Thoracic aorta (tissue), 2 donors: ENCODE data around the gene CORIN. TPM values are rescaled to one million over a fixed set of nuclear protein-coding genes. Genes with fewer than 3 reads are reported as not detected.

Experiments used
- ATAC-seq: fragments of 150-250 bp; one replicate; pipeline ENCODE4 v1.8.0; 2017; ENCODE audit warnings: low read depth; ENCODE audit not compliant: insufficient number of reproducible peaks, low FRiP score
- DNase-seq: peaks from one replicate; pipeline ENCODE4 v3.0.0-alpha.2; 2020; ENCODE audit warnings: low spot score
- H3K27ac ChIP-seq, 2 donors: fragments of 200-600 bp; sonication (generic); 1 replicate in 1 of 2; 2 replicates in 1 of 2; pipeline ENCODE4 v1.5.1; 2016; ENCODE audit warnings: mild to moderate bottlenecking in 2 of 2, moderate library complexity in 2 of 2
- H3K27me3 ChIP-seq: fragments of 200-600 bp; sonication (generic); replicated peaks from 2 replicates; pipeline ENCODE4 v1.6.0; 2016; ENCODE audit warnings: mild to moderate bottlenecking; ENCODE audit not compliant: insufficient read depth
- H3K36me3 ChIP-seq: fragments of 200-600 bp; sonication (generic); one replicate; pipeline ENCODE4 v1.5.1; 2016
- H3K4me1 ChIP-seq, 2 donors: fragments of 200-600 bp; sonication (generic); 1 replicate in 1 of 2; 2 replicates in 1 of 2; pipeline versions ENCODE4 v1.5.1 to v1.6.0; 2016; ENCODE audit warnings: low read depth in 2 of 2, mild to moderate bottlenecking in 1 of 2; ENCODE audit not compliant: control insufficient read depth in 1 of 2
- H3K4me3 ChIP-seq: fragments of 200-600 bp; sonication (generic); 2 replicates; pipeline ENCODE4 v1.5.1; 2016; ENCODE audit warnings: mild to moderate bottlenecking
- H3K9me3 ChIP-seq: fragments of 200-600 bp; sonication (generic); 2 replicates; pipeline ENCODE4 v1.5.1; 2016
- CTCF ChIP-seq: fragments of 200-600 bp; sonication (generic); IDR thresholded peaks from one replicate; pipeline ENCODE4 v1.5.1; 2019; ENCODE audit warnings: antibody characterized with exemption
- total RNA-seq, 2 donors: library from RNA; depleted of rRNA; stranded (reverse); fragments of >200 nt; gene quantifications; one replicate each; pipeline versions ENCODE4 v1.1.0 to v1.2.3, GENCODE V29; 2016

The CORIN gene
- total RNA-seq, 2 donors from 2014 or later: 0.63 to 1.9 TPM

- ATAC-seq: no peak
- Histone ChIP-seq H3K4me3 (no peak overlapping the region), H3K27ac (no peak overlapping the region), H3K4me1 (no peaks in the 10 kb centered on the region), H3K9me3 (no peaks in the 10 kb centered on the region), H3K27me3 (no peaks in the 10 kb centered on the region), H3K36me3 (no peaks in the 10 kb centered on the region)
- DNase-seq: no peak
- no peak for TF ChIP-seq CTCF
These were observed 147.3 kb downstream of the CORIN start for GRCh38 chr4:47690611-47691010.

GRCh38 chr4:47686294-47686872 lies 151.5 kb downstream of the CORIN start:
- Histone ChIP-seq H3K4me1 (no peaks in the 10 kb centered on the region), H3K27ac (no peak overlapping the region), H3K4me3 (no peak overlapping the region), H3K27me3 (no peaks in the 10 kb centered on the region), H3K9me3 (no peaks in the 10 kb centered on the region), H3K36me3 (no peaks in the 10 kb centered on the region)
- no peak for ATAC-seq
- DNase-seq: no peak
- TF ChIP-seq CTCF: peak; percentile 30

- Histone ChIP-seq H3K27me3 (no peaks in the 10 kb centered on the region), H3K4me1 (no peaks in the 10 kb centered on the region), H3K4me3 (no peak overlapping the region), H3K27ac (no peak overlapping the region), H3K36me3 (no peaks in the 10 kb centered on the region), H3K9me3 (no peaks in the 10 kb centered on the region)
- DNase-seq (no peak), ATAC-seq (no peak)
- no peak for TF ChIP-seq CTCF
These were observed 162.1 kb downstream of the CORIN start for GRCh38 chr4:47675806-47676205.

GRCh38 chr4:47674144-47674543 lies 163.7 kb downstream of the CORIN start:
- no peak for TF ChIP-seq CTCF
- ATAC-seq (no peak), DNase-seq (no peak)
- Histone ChIP-seq H3K4me1 (no peaks in the 10 kb centered on the region), H3K9me3 (no peaks in the 10 kb centered on the region), H3K36me3 (no peaks in the 10 kb centered on the region), H3K27me3 (no peaks in the 10 kb centered on the region), H3K4me3 (no peak overlapping the region), H3K27ac (no peak overlapping the region)

- no peak for TF ChIP-seq CTCF
- Histone ChIP-seq H3K9me3 (no peaks in the 10 kb centered on the region), H3K27ac (no peak overlapping the region), H3K4me3 (no peak overlapping the region), H3K4me1 (no peaks in the 10 kb centered on the region), H3K27me3 (no peaks in the 10 kb centered on the region), H3K36me3 (no peaks in the 10 kb centered on the region)
- ATAC-seq (no peak), DNase-seq (no peak)
These were observed 165.2 kb downstream of the CORIN start for GRCh38 chr4:47672696-47673095.
